Measurements from ENCODE around the gene LPA. TPM values are rescaled to one million over a fixed set of nuclear protein-coding genes. Genes with fewer than 3 reads are reported as not detected.
"Not testable (repeated sequence)": the region's sequence is repeated elsewhere in the genome, so short reads cannot be mapped to it uniquely, and the experiment has no call there.

Gene LPA
- total RNA-seq, 1 donor from 2014 or later: not detected

- Mint-ChIP-seq H3K27ac (ENCODE audit: unreplicated experiment) (no peak overlapping the region), H3K4me1 (ENCODE audit: low read depth) (no peaks in the 10 kb centered on the region), H3K9me3 (ENCODE audit: low read depth) (peaks cover 20% of the 10 kb centered on the region), H3K36me3 (ENCODE audit: low read depth) (peaks cover 2% of the 10 kb centered on the region), H3K27me3 (ENCODE audit: low read depth) (no peaks in the 10 kb centered on the region), H3K4me3 (ENCODE audit: unreplicated experiment) (no peak overlapping the region)
- TF ChIP-seq CTCF (IDR thresholded peaks at IDR 0.05): peak; percentile 27
- no peak for DNase-seq (ENCODE audit: low spot score)
Observed at GRCh38 chr6:160692369-160692959, 28.4 kb upstream of the LPA start.

GRCh38 chr6:160691617-160692016 lies 27.5 kb upstream of the LPA start:
- Mint-ChIP-seq H3K27ac (ENCODE audit: unreplicated experiment) (no peak overlapping the region), H3K4me1 (ENCODE audit: low read depth) (no peaks in the 10 kb centered on the region), H3K36me3 (ENCODE audit: low read depth) (peaks cover 2% of the 10 kb centered on the region), H3K9me3 (ENCODE audit: low read depth) (peaks cover 24% of the 10 kb centered on the region), H3K27me3 (ENCODE audit: low read depth) (no peaks in the 10 kb centered on the region), H3K4me3 (ENCODE audit: unreplicated experiment) (no peak overlapping the region)
- TF ChIP-seq CTCF (IDR thresholded peaks at IDR 0.05): no peak
- DNase-seq (ENCODE audit: low spot score): no peak

GRCh38 chr6:160690458-160690857 lies 26.4 kb upstream of the LPA start:
- Mint-ChIP-seq H3K4me3 (ENCODE audit: unreplicated experiment) (no peak overlapping the region), H3K9me3 (ENCODE audit: low read depth) (peaks cover 22% of the 10 kb centered on the region), H3K27ac (ENCODE audit: unreplicated experiment) (no peak overlapping the region), H3K27me3 (ENCODE audit: low read depth) (no peaks in the 10 kb centered on the region), H3K36me3 (ENCODE audit: low read depth) (peaks cover 2% of the 10 kb centered on the region), H3K4me1 (ENCODE audit: low read depth) (no peaks in the 10 kb centered on the region)
- no peak for TF ChIP-seq CTCF (IDR thresholded peaks at IDR 0.05)
- peak; percentile 76 for DNase-seq (ENCODE audit: low spot score)

GRCh38 chr6:160685762-160686450 lies 21.8 kb upstream of the LPA start:
- Mint-ChIP-seq H3K4me3 (ENCODE audit: unreplicated experiment) (no peak overlapping the region), H3K36me3 (ENCODE audit: low read depth) (no peaks in the 10 kb centered on the region), H3K27ac (ENCODE audit: unreplicated experiment) (no peak overlapping the region), H3K9me3 (ENCODE audit: low read depth) (peaks cover 14% of the 10 kb centered on the region), H3K4me1 (ENCODE audit: low read depth) (no peaks in the 10 kb centered on the region), H3K27me3 (ENCODE audit: low read depth) (no peaks in the 10 kb centered on the region)
- no peak for TF ChIP-seq CTCF (IDR thresholded peaks at IDR 0.05)
- DNase-seq (ENCODE audit: low spot score): no peak

GRCh38 chr6:160685101-160685761 lies 21.2 kb upstream of the LPA start:
- H3K4me3 Mint-ChIP-seq (ENCODE audit: unreplicated experiment); H3K4me1 Mint-ChIP-seq (ENCODE audit: low read depth); DNase-seq (ENCODE audit: low spot score); H3K27me3 Mint-ChIP-seq (ENCODE audit: low read depth); H3K36me3 Mint-ChIP-seq (ENCODE audit: low read depth); H3K27ac Mint-ChIP-seq (ENCODE audit: unreplicated experiment): not testable (repeated sequence)
- peaks cover 14% of the 10 kb centered on the region for H3K9me3 Mint-ChIP-seq (ENCODE audit: low read depth)

Measured in chondrocyte (in vitro differentiated cells).